Neuronal stem cell (in vitro differentiated cells): Measurements from ENCODE around the gene GLT1D1.

Experiments used
- DNase-seq: peaks from one replicate; pipeline ENCODE4 v3.0.0-alpha.2; 2013; ENCODE audit warnings: low spot score
- H2AFZ ChIP-seq: one replicate; pipeline ENCODE4 v1.6.1; 2013; ENCODE audit warnings: mild to moderate bottlenecking, low read length, inconsistent platforms
- H2AK5ac ChIP-seq: 2 replicates; pipeline ENCODE4 v1.6.1; 2013; ENCODE audit warnings: low read depth, mild to moderate bottlenecking, inconsistent platforms, low read length, moderate library complexity, mixed read lengths
- H2BK120ac ChIP-seq: 2 replicates; pipeline ENCODE4 v1.6.1; 2013; ENCODE audit warnings: low read depth, mild to moderate bottlenecking, inconsistent platforms, low read length, moderate library complexity, mixed read lengths
- H2BK12ac ChIP-seq: one replicate; pipeline ENCODE4 v1.6.1; 2013; ENCODE audit warnings: low read length, inconsistent platforms
- H2BK15ac ChIP-seq: 2 replicates; pipeline ENCODE4 v1.6.1; 2013; ENCODE audit warnings: mild to moderate bottlenecking, low read length, inconsistent platforms, mixed read lengths
- H2BK5ac ChIP-seq: one replicate; pipeline ENCODE4 v1.6.1; 2013; ENCODE audit warnings: inconsistent platforms, mild to moderate bottlenecking, low read length, moderate library complexity
- H3K14ac ChIP-seq: one replicate; pipeline ENCODE4 v1.6.1; 2013; ENCODE audit warnings: low read length, inconsistent platforms
- H3K18ac ChIP-seq: 2 replicates; pipeline ENCODE4 v1.6.1; 2013; ENCODE audit warnings: low read length, inconsistent platforms
- H3K23ac ChIP-seq: 2 replicates; pipeline ENCODE4 v1.6.1; 2013; ENCODE audit warnings: low read depth, mild to moderate bottlenecking, mixed read lengths, low read length, inconsistent platforms; ENCODE audit not compliant: poor library complexity
- H3K27ac ChIP-seq: replicated peaks from 3 replicates; pipeline ENCODE4 v1.5.1; 2013; ENCODE audit warnings: low read length, inconsistent platforms
- H3K27me3 ChIP-seq, 3 experiments: 2 replicates each; pipeline ENCODE4 v1.6.1; 2013; ENCODE audit warnings: low read length in 3 of 3, mild to moderate bottlenecking in 2 of 3, inconsistent platforms in 1 of 3, low read depth in 1 of 3, mixed read lengths in 1 of 3, moderate library complexity in 1 of 3; ENCODE audit not compliant: control insufficient read depth in 3 of 3, insufficient read depth in 3 of 3
- H3K36me3 ChIP-seq, 2 donors: replicated peaks in 1 of 2; 2 replicates each; pipeline ENCODE4 v1.6.1; 2013; ENCODE audit warnings: low read length in 2 of 2; ENCODE audit not compliant: control insufficient read depth in 2 of 2, insufficient read depth in 2 of 2
- H3K4ac ChIP-seq: 2 replicates; pipeline ENCODE4 v1.6.1; 2013; ENCODE audit warnings: inconsistent platforms, mild to moderate bottlenecking, low read length, moderate library complexity
- H3K4me1 ChIP-seq, 2 donors: 1 replicate in 1 of 2; 2 replicates in 1 of 2; pipeline ENCODE4 v1.6.1; 2013; ENCODE audit warnings: low read length in 2 of 2, low read depth in 1 of 2; ENCODE audit not compliant: control insufficient read depth in 2 of 2, insufficient read depth in 1 of 2
- H3K4me2 ChIP-seq: one replicate; pipeline ENCODE4 v1.6.1; 2013; ENCODE audit warnings: mild to moderate bottlenecking, low read length, inconsistent platforms; ENCODE audit not compliant: insufficient read depth, poor library complexity, severe bottlenecking
- H3K4me3 ChIP-seq, 2 donors: 2 replicates each; pipeline ENCODE4 v1.5.1; 2013; ENCODE audit warnings: low read length in 2 of 2, mild to moderate bottlenecking in 2 of 2, inconsistent platforms in 1 of 2, moderate library complexity in 1 of 2
- H3K79me1 ChIP-seq: one replicate; pipeline ENCODE4 v1.6.1; 2013; ENCODE audit warnings: low read depth, mild to moderate bottlenecking, inconsistent platforms, low read length, moderate library complexity
- H3K9ac ChIP-seq: one replicate; pipeline ENCODE4 v1.6.1; 2013; ENCODE audit warnings: mild to moderate bottlenecking, low read depth, low read length, inconsistent platforms; ENCODE audit not compliant: poor library complexity
- H3K9me3 ChIP-seq, 2 donors: replicated peaks in 1 of 2; 2 replicates each; pipeline versions ENCODE3 to v1.6.1; 2013; ENCODE audit warnings: low read length in 2 of 2, mild to moderate bottlenecking in 2 of 2, inconsistent platforms in 1 of 2, low read depth in 1 of 2, mixed read lengths in 1 of 2, moderate library complexity in 1 of 2; ENCODE audit not compliant: control insufficient read depth in 2 of 2, insufficient read depth in 1 of 2
- H4K8ac ChIP-seq: one replicate; pipeline ENCODE4 v1.6.1; 2013; ENCODE audit warnings: low read depth, mild to moderate bottlenecking, inconsistent platforms, low read length, moderate library complexity
- H4K91ac ChIP-seq: one replicate; pipeline ENCODE4 v1.6.1; 2013; ENCODE audit warnings: low read length, low read depth, mild to moderate bottlenecking, inconsistent platforms; ENCODE audit not compliant: poor library complexity
- WGBS, 2 donors: extraction: QIAGEN DNeasy Blood & Tissue Kit; methylation state at CpG; one replicate each; pipeline ENCODE4 v1.1.7; 2013; ENCODE audit warnings: missing lambda C conversion rate in 2 of 2, mixed read lengths in 1 of 2; ENCODE audit not compliant: insufficient read length in 2 of 2, insufficient replicate concordance in 1 of 2; ENCODE audit errors: extremely low coverage in 2 of 2; 5-methylcytosine and 5-hydroxymethylcytosine counted together

GLT1D1 gene

GRCh38 chr12:128995619-128996018 is 142.3 kb downstream of the GLT1D1 start:
- Histone ChIP-seq H2BK120ac (no peak overlapping the region), H4K91ac (no peak overlapping the region), H4K8ac (no peak overlapping the region), H3K4ac (no peak overlapping the region), H2AK5ac (no peak overlapping the region), H2BK15ac (no peak overlapping the region), H3K36me3 (no peaks in the 10 kb centered on the region), H3K27me3 (no peaks in the 10 kb centered on the region), H2BK12ac (no peak overlapping the region), H3K18ac (no peak overlapping the region), H3K14ac (no peak overlapping the region), H3K79me1 (no peaks in the 10 kb centered on the region), H2AFZ (no peak overlapping the region), H3K23ac (no peak overlapping the region), H3K4me2 (no peak overlapping the region), H3K4me3 (no peak overlapping the region), H3K27ac (no peak overlapping the region), H2BK5ac (no peak overlapping the region), H3K9ac (no peak overlapping the region), H3K4me1 (no peaks in the 10 kb centered on the region), H3K9me3 (no peaks in the 10 kb centered on the region)
- DNase-seq, result no peak
- WGBS, 2 donors, result no CpG with 5 or more reads among the region's 8 CpGs

- WGBS, 2 donors, result no CpG with 5 or more reads among the region's 6 CpGs
Observed at GRCh38 chr12:129001826-129002225, 148.5 kb downstream of the GLT1D1 start.

GRCh38 chr12:129002427-129002826 is 149.1 kb downstream of the GLT1D1 start:
- Histone ChIP-seq H3K4me2 (no peak overlapping the region), H3K27ac (no peak overlapping the region), H2BK5ac (no peak overlapping the region), H4K91ac (no peak overlapping the region), H3K9me3 (no peaks in the 10 kb centered on the region), H4K8ac (no peak overlapping the region), H3K18ac (no peak overlapping the region), H2BK15ac (no peak overlapping the region), H2AK5ac (no peak overlapping the region), H2BK120ac (no peak overlapping the region), H3K4me3 (no peak overlapping the region), H2BK12ac (no peak overlapping the region), H3K27me3 (peaks cover 0 to 13% (median 0%) of the 10 kb centered on the region in 3 experiments), H3K4ac (no peak overlapping the region), H3K4me1 (no peaks in the 10 kb centered on the region), H3K23ac (no peak overlapping the region), H3K14ac (no peak overlapping the region), H3K79me1 (no peaks in the 10 kb centered on the region), H3K36me3 (no peaks in the 10 kb centered on the region), H2AFZ (no peak overlapping the region), H3K9ac (no peak overlapping the region)
- WGBS, 2 donors, result no CpG with 5 or more reads among the region's 8 CpGs
- no peak for DNase-seq

More at GRCh38 chr12:129001826-129002225, 148.5 kb downstream of the GLT1D1 start:
- H2BK12ac ChIP-seq, result no peak overlapping the region
- no peaks in the 10 kb centered on the region for H3K36me3 ChIP-seq
- H2AK5ac ChIP-seq, result no peak overlapping the region
- no peaks in the 10 kb centered on the region for H3K9me3 ChIP-seq
- H2AFZ ChIP-seq, result no peak overlapping the region
- H3K18ac ChIP-seq, result no peak overlapping the region
- H2BK120ac ChIP-seq, result no peak overlapping the region
- no peak overlapping the region for H3K4ac ChIP-seq
- no peak overlapping the region for H4K8ac ChIP-seq
- no peak overlapping the region for H3K14ac ChIP-seq
- H3K27me3 ChIP-seq, result peaks cover 0 to 13% (median 0%) of the 10 kb centered on the region in 3 experiments
- no peaks in the 10 kb centered on the region for H3K79me1 ChIP-seq
- H2BK5ac ChIP-seq, result no peak overlapping the region
- no peak overlapping the region for H3K9ac ChIP-seq
- no peaks in the 10 kb centered on the region for H3K4me1 ChIP-seq
- no peak overlapping the region for H4K91ac ChIP-seq
- H3K4me2 ChIP-seq, result no peak overlapping the region
- H2BK15ac ChIP-seq, result no peak overlapping the region
- H3K27ac ChIP-seq, result no peak overlapping the region
- no peak overlapping the region for H3K23ac ChIP-seq
- H3K4me3 ChIP-seq, result no peak overlapping the region
- DNase-seq, result no peak

GRCh38 chr12:129005416-129005815 is 152.1 kb downstream of the GLT1D1 start:
- DNase-seq, result no peak
- H2BK5ac ChIP-seq, result no peak overlapping the region
- H3K14ac ChIP-seq, result no peak overlapping the region
- no peak overlapping the region for H2BK120ac ChIP-seq
- no peak overlapping the region for H3K27ac ChIP-seq
- no peak overlapping the region for H2BK12ac ChIP-seq
- no peaks in the 10 kb centered on the region for H3K36me3 ChIP-seq
- no peak overlapping the region for H3K4me2 ChIP-seq
- no peak overlapping the region for H2BK15ac ChIP-seq
- H3K27me3 ChIP-seq, result peaks cover 0 to 17% (median 0%) of the 10 kb centered on the region in 3 experiments
- H3K18ac ChIP-seq, result no peak overlapping the region
- no peak overlapping the region for H2AFZ ChIP-seq
- no peaks in the 10 kb centered on the region for H3K4me1 ChIP-seq
- no peak overlapping the region for H4K8ac ChIP-seq
- H3K23ac ChIP-seq, result no peak overlapping the region
- no peak overlapping the region for H3K4me3 ChIP-seq
- WGBS, 2 donors, result 100% methylated on average over 2 of the region's 8 CpGs; no CpG with 5 or more reads in 1 of the 2 donors
- no peak overlapping the region for H3K9ac ChIP-seq
- no peak overlapping the region for H2AK5ac ChIP-seq
- no peak overlapping the region for H3K4ac ChIP-seq
- H3K9me3 ChIP-seq, result no peaks in the 10 kb centered on the region
- no peaks in the 10 kb centered on the region for H3K79me1 ChIP-seq
- H4K91ac ChIP-seq, result no peak overlapping the region
